Stomach (tissue), 9 donors: ENCODE results near the gene LPA. TPM values are rescaled to one million over a fixed set of nuclear protein-coding genes. Genes with fewer than 3 reads are reported as not detected.
A peak's percentile ranks its signal among the peaks of the same experiment; 100 is the strongest.
"Not testable (repeated sequence)": the region's sequence is repeated elsewhere in the genome, so short reads cannot be mapped to it uniquely, and the experiment has no call there.

Experiments used
- DNase-seq, 2 donors: peaks; one replicate each; pipeline versions ENCODE4 v3.0.0 to v3.0.0-alpha.2; 2013 to 2019
- H3K27ac ChIP-seq, 5 donors: fragments of 200-600 bp in 4 of 5; sonication (generic) in 4 of 5; one replicate each; pipeline ENCODE4 v1.5.1; 2013 to 2019; ENCODE audit warnings: mild to moderate bottlenecking in 1 of 5, moderate library complexity in 1 of 5
- H3K27me3 ChIP-seq, 3 donors: fragments of 200-600 bp; sonication (generic); one replicate each; pipeline ENCODE4 v1.5.1; 2017 to 2019; ENCODE audit warnings: mixed run types in 1 of 3
- H3K36me3 ChIP-seq, 4 donors: fragments of 200-600 bp; sonication (generic); 1 replicate in 3 of 4; 2 replicates in 1 of 4; pipeline ENCODE4 v1.5.1; 2016 to 2019
- H3K4me1 ChIP-seq, 4 donors: fragments of 200-600 bp; sonication (generic); one replicate each; pipeline ENCODE4 v1.5.1; 2016 to 2019
- H3K4me3 ChIP-seq, 4 donors: fragments of 200-600 bp; sonication (generic) in 3 of 4; one replicate each; pipeline ENCODE4 v1.5.1; 2016 to 2019; ENCODE audit warnings: mild to moderate bottlenecking in 1 of 4
- H3K9me3 ChIP-seq, 4 donors: fragments of 200-600 bp; sonication (generic); one replicate each; pipeline ENCODE4 v1.5.1; 2016 to 2019
- CTCF ChIP-seq, 7 experiments: fragments of 450-650 bp in 4 of 7; fragments of 200-600 bp in 3 of 7; sonication (generic) in 3 of 7; IDR thresholded peaks; one replicate each; pipeline ENCODE4 v1.5.1; 2016 to 2019; ENCODE audit warnings: antibody characterized with exemption in 7 of 7, control low read depth in 2 of 7, mild to moderate bottlenecking in 1 of 7
- EP300 ChIP-seq: sonication (generic); formaldehyde crosslinking; IDR thresholded peaks from one replicate; pipeline ENCODE4 v1.6.1; 2017; ENCODE audit warnings: antibody characterized with exemption
- POLR2A ChIP-seq, 4 donors: fragments of 450-650 bp; IDR thresholded peaks; one replicate each; pipeline ENCODE4 v1.6.1; 2016; ENCODE audit warnings: antibody characterized with exemption in 4 of 4, control low read depth in 2 of 4, mild to moderate bottlenecking in 1 of 4, moderate library complexity in 1 of 4
- POLR2AphosphoS5 ChIP-seq, 3 donors: sonication (generic); formaldehyde crosslinking; IDR thresholded peaks; one replicate each; pipeline ENCODE4 v1.6.1; 2016; ENCODE audit warnings: antibody characterized with exemption in 3 of 3
- WGBS, 5 donors: extraction: QIAGEN DNeasy Blood & Tissue Kit in 3 of 5; methylation state at CpG; one replicate each; pipeline versions ENCODE4 v1.1.5 to v1.1.7; 2013 to 2018; 5-methylcytosine and 5-hydroxymethylcytosine counted together
- intact Hi-C: fragments of 100-400 bp; cut with DNase I; formaldehyde crosslinking; loops from one replicate; pipeline ENCODE4 v1.15.1; 2023; ENCODE audit warnings: low total_unique reads
- polyA plus RNA-seq, 3 donors: library from polyadenylated mRNA; stranded (reverse); fragments of 200-250 nt; gene quantifications; one replicate each; pipeline ENCODE4 v1.2.3, GENCODE V29; 2013
- total RNA-seq, 5 donors: library from RNA; depleted of rRNA; stranded (reverse); fragments of >200 nt; gene quantifications; one replicate each; pipeline versions ENCODE4 v1.1.0 to v1.2.3, GENCODE V29; 2014 to 2016
- donor health status: healthy with polysubstance abuse.
- donor health status: Bipolar disorder and iron deficiency.
- donor health status: healthy.

The LPA gene
- total and polyA plus RNA-seq, 8 donors: 0.25 TPM; not detected in 7

- TF ChIP-seq POLR2A (IDR thresholded peaks at IDR 0.05): no peak
- intact Hi-C loops: no loop called here
- WGBS, 5 donors: 6 to 22% (median 10%) methylated on average over 12 to 14 of the region's 14 CpGs
- peak in 1 of 2 donors; percentile 42 for DNase-seq
- Histone ChIP-seq H3K36me3 (no peaks in the 10 kb centered on the region), H3K9me3 (no peaks in the 10 kb centered on the region), H3K27me3 (peaks cover 5 to 10% (median 10%) of the 10 kb centered on the region in 3 donors), H3K4me3 (peak overlapping the region in 3 of 4 donors; percentile 4 to 29 (median 20)), H3K27ac (no peak overlapping the region), H3K4me1 (peaks cover 0 to 8% (median 2%) of the 10 kb centered on the region in 4 donors)
These were observed 15.3 kb upstream of the LPA start for GRCh38 chr6:160679402-160679769.

- Histone ChIP-seq H3K4me1 (peaks cover 0 to 8% (median 2%) of the 10 kb centered on the region in 4 donors), H3K27me3 (peaks cover 5 to 10% (median 10%) of the 10 kb centered on the region in 3 donors), H3K36me3 (no peaks in the 10 kb centered on the region), H3K9me3 (no peaks in the 10 kb centered on the region), H3K27ac (no peak overlapping the region), H3K4me3 (peak overlapping the region in 3 of 4 donors; percentile 4 to 29 (median 20))
- no peak for TF ChIP-seq CTCF (IDR thresholded peaks at IDR 0.05)
- no peak for TF ChIP-seq POLR2A (IDR thresholded peaks at IDR 0.05)
- TF ChIP-seq POLR2AphosphoS5 (IDR thresholded peaks at IDR 0.05): no peak
- no peak for TF ChIP-seq EP300
- WGBS, 5 donors: 10 to 21% (median 14%) methylated on average over 33 to 42 of the region's 42 CpGs
- intact Hi-C loops: no loop called here
- DNase-seq: peak in 1 of 2 donors; percentile 9
These were observed 14.8 kb upstream of the LPA start for GRCh38 chr6:160678744-160679401.

- intact Hi-C loops: no loop called here
- no peak overlapping the region for H3K27ac ChIP-seq
- 81 to 87% (median 86%) methylated on average over 4 of the region's 4 CpGs for WGBS, 5 donors
These were observed 14.2 kb upstream of the LPA start for GRCh38 chr6:160678230-160678629.

GRCh38 chr6:160676418-160676817, 12.3 kb upstream of the LPA start:
- H3K9me3 ChIP-seq: peaks cover 0 to 11% (median 5%) of the 10 kb centered on the region in 4 donors
- H3K4me3 ChIP-seq, H3K36me3 ChIP-seq, intact Hi-C loops, H3K27me3 ChIP-seq, H3K4me1 ChIP-seq, H3K27ac ChIP-seq, DNase-seq: not testable (repeated sequence)
- 84 to 96% (median 88%) methylated on average over 5 of the region's 5 CpGs for whole genome bisulfite sequencing, 5 donors

More at GRCh38 chr6:160678230-160678629, 14.2 kb upstream of the LPA start:
- TF ChIP-seq EP300 (no peak), CTCF (IDR thresholded peaks at IDR 0.05) (no peak), POLR2AphosphoS5 (IDR thresholded peaks at IDR 0.05) (no peak), POLR2A (IDR thresholded peaks at IDR 0.05) (no peak)
- Histone ChIP-seq H3K4me3 (no peak overlapping the region), H3K27me3 (peaks cover 5 to 10% (median 10%) of the 10 kb centered on the region in 3 donors), H3K36me3 (no peaks in the 10 kb centered on the region), H3K9me3 (peaks cover 0 to 6% (median under 1%) of the 10 kb centered on the region in 4 donors), H3K4me1 (peaks cover 0 to 8% (median 2%) of the 10 kb centered on the region in 4 donors)
- DNase-seq: no peak

GRCh38 chr6:160668589-160668988, 4.5 kb upstream of the LPA start:
- DNase-seq: no peak
- peaks cover 0 to 11% (median 4%) of the 10 kb centered on the region in 4 donors for H3K9me3 ChIP-seq
- WGBS, 5 donors: 65 to 73% (median 67%) methylated on average over 2 of the region's 2 CpGs
- TF ChIP-seq EP300: no peak
- no peak for TF ChIP-seq POLR2A (IDR thresholded peaks at IDR 0.05)
- no peak for TF ChIP-seq POLR2AphosphoS5 (IDR thresholded peaks at IDR 0.05)
- no peak for TF ChIP-seq CTCF (IDR thresholded peaks at IDR 0.05)
- no peaks in the 10 kb centered on the region for H3K36me3 ChIP-seq
- intact Hi-C loops: no loop called here
- no peaks in the 10 kb centered on the region for H3K4me1 ChIP-seq
- H3K4me3 ChIP-seq: no peak overlapping the region
- H3K27me3 ChIP-seq: peaks cover 0 to 10% (median 0%) of the 10 kb centered on the region in 3 donors
- no peak overlapping the region for H3K27ac ChIP-seq
